Measurements from ENCODE around the gene NLRP13. TPM values are rescaled to one million over a fixed set of nuclear protein-coding genes. Genes with fewer than 3 reads are reported as not detected.

The NLRP13 gene
- total and polyA plus RNA-seq, 2 of the 8 experiments (the other 6 are each of a cell fraction or from before 2014, with no cell fraction given): not detected

- no peak overlapping the region for H2AFZ ChIP-seq (ENCODE audit: low read length)
- H3K27me3 ChIP-seq (replicated peaks in 1 of 4; ENCODE audit: control insufficient read depth in 3 of 4, extremely low read depth in 1 of 4, insufficient read depth in 3 of 4, low read length in 3 of 4): no peaks in the 10 kb centered on the region
- no peak overlapping the region for H3K14ac ChIP-seq (ENCODE audit: insufficient read length)
- no peak overlapping the region for H3K4me3 ChIP-seq (ENCODE audit: extremely low read depth in 1 of 4, insufficient read depth in 2 of 4, low read depth in 3 of 4, low read length in 4 of 4)
- no peak overlapping the region for H2BK15ac ChIP-seq (ENCODE audit: low read length)
- no peak overlapping the region for H3K9ac ChIP-seq (replicated peaks in 1 of 4; ENCODE audit: extremely low read depth in 1 of 4, low read depth in 3 of 4, low read length in 3 of 4)
- no peaks in the 10 kb centered on the region for H3K4me1 ChIP-seq (replicated peaks in 1 of 4; ENCODE audit: control insufficient read depth in 3 of 4, insufficient read depth in 4 of 4, low read length in 3 of 4)
- no peaks in the 10 kb centered on the region for H3K79me1 ChIP-seq (ENCODE audit: low read depth, low read length)
- no peak overlapping the region for H4K5ac ChIP-seq (ENCODE audit: insufficient read length, low read depth, low read length)
- FAIRE-seq (no peak), DNase-seq (ENCODE audit: low read depth in 1 of 2, low spot score in 2 of 2) (no peak)
- no peak overlapping the region for H3K4ac ChIP-seq (replicated peaks; ENCODE audit: insufficient read length, low read depth, low read length)
- no peaks in the 10 kb centered on the region for H3K23me2 ChIP-seq (ENCODE audit: low read depth, low read length)
- H4K8ac ChIP-seq (ENCODE audit: extremely low read depth, insufficient read depth, low read length): no peak overlapping the region
- H3K9me3 ChIP-seq (ENCODE audit: insufficient read depth in 2 of 2, low read depth in 1 of 2, low read length in 1 of 2): peaks cover 65 to 84% of the 10 kb centered on the region in 2 experiments
- ChIA-PET POLR2A (ENCODE audit: partially characterized antibody) (no interaction called here), CTCF (ENCODE audit: partially characterized antibody) (no interaction called here)
- H2BK20ac ChIP-seq (ENCODE audit: low read length): no peak overlapping the region
- H2BK120ac ChIP-seq (replicated peaks; ENCODE audit: low read depth, low read length): no peak overlapping the region
- H2BK12ac ChIP-seq (ENCODE audit: low read depth, low read length): no peak overlapping the region
- no peaks in the 10 kb centered on the region for H3K79me2 ChIP-seq (ENCODE audit: control insufficient read depth in 1 of 2, insufficient read depth in 2 of 2, low read length in 2 of 2)
- 52% methylated on average over 3 of the region's 3 CpGs; no CpG with 5 or more reads in 1 of the 2 experiments for WGBS, 2 experiments (ENCODE audit: extremely low coverage in 1 of 2, insufficient coverage in 1 of 2, insufficient read length in 1 of 2, insufficient replicate concordance in 2 of 2, low coverage in 1 of 2, low lambda C conversion rate in 2 of 2, missing lambda C conversion rate in 1 of 2)
- no peak overlapping the region for H4K91ac ChIP-seq (replicated peaks; ENCODE audit: insufficient read length, low read length)
- no peaks in the 10 kb centered on the region for H3K36me3 ChIP-seq (ENCODE audit: control insufficient read depth in 2 of 4, insufficient read depth in 4 of 4, low read length in 3 of 4)
- H3K18ac ChIP-seq (ENCODE audit: extremely low read depth, low read length): no peak overlapping the region
- no peak overlapping the region for H3K56ac ChIP-seq (replicated peaks; ENCODE audit: insufficient read length, low read depth, low read length)
- no peak overlapping the region for H3K4me2 ChIP-seq (ENCODE audit: insufficient read depth in 1 of 2, low read depth in 2 of 2, low read length in 2 of 2)
- no peaks in the 10 kb centered on the region for H4K20me1 ChIP-seq (replicated peaks in 1 of 2; ENCODE audit: control insufficient read depth in 1 of 2, insufficient read depth in 2 of 2, low read length in 2 of 2)
- H2BK5ac ChIP-seq (ENCODE audit: low read depth, low read length): no peak overlapping the region
- H2AK5ac ChIP-seq (ENCODE audit: low read depth, low read length): no peak overlapping the region
- no peak overlapping the region for H3K23ac ChIP-seq (ENCODE audit: insufficient read length)
- H3K27ac ChIP-seq (ENCODE audit: low read depth, low read length): no peak overlapping the region
- TF ChIP-seq EGR1 (IDR thresholded peaks at IDR 0.05; ENCODE audit: borderline replicate concordance, low read depth, low read length) (no peak), CTBP2 (IDR thresholded peaks at IDR 0.05; ENCODE audit: borderline replicate concordance, insufficient read depth, insufficient read length, low read length) (no peak), KDM1A (IDR thresholded peaks at IDR 0.05; ENCODE audit: borderline replicate concordance, low read length) (no peak), SIN3A (conservative IDR thresholded peaks at IDR 0.05 in 1 of 2, IDR thresholded peaks at IDR 0.05 in 1 of 2; ENCODE audit: low read depth in 1 of 2, low read length in 2 of 2) (no peak), HDAC6 (IDR thresholded peaks at IDR 0.05; ENCODE audit: low read depth, low read length) (no peak), ATF2 (IDR thresholded peaks at IDR 0.05; ENCODE audit: low read length) (no peak), SIX5 (IDR thresholded peaks at IDR 0.05; ENCODE audit: low read depth, low read length) (no peak), ATF3 (IDR thresholded peaks at IDR 0.05; ENCODE audit: insufficient read depth, low read depth, low read length) (no peak), SP4 (IDR thresholded peaks at IDR 0.05; ENCODE audit: low read length) (no peak), YY1 (IDR thresholded peaks at IDR 0.05; ENCODE audit: low read depth, low read length) (no peak), RBBP5 (IDR thresholded peaks at IDR 0.05; ENCODE audit: borderline replicate concordance, low read depth, low read length) (no peak), MAFK (IDR thresholded peaks at IDR 0.05; ENCODE audit: low read depth, low read length) (no peak), TEAD4 (IDR thresholded peaks at IDR 0.05; ENCODE audit: low read depth, low read length) (no peak)
Observed at GRCh38 chr19:55866521-55866920, 65.6 kb downstream of the NLRP13 start.

All from H1 (cell line).